Astrocyte of the spinal cord (primary cell): ENCODE data around the gene RBM12.

Experiments used
- DNase-seq: peaks from one replicate; pipeline ENCODE4 v3.0.0; 2011; ENCODE audit warnings: low read depth, low spot score
- H3K4me3 ChIP-seq: 2 replicates; pipeline ENCODE4 v1.5.1; 2011; ENCODE audit warnings: low read depth, mild to moderate bottlenecking, low read length, moderate library complexity
- CTCF ChIP-seq: IDR thresholded peaks from 2 replicates; pipeline ENCODE4 v1.5.1; 2012; ENCODE audit warnings: low read depth, mild to moderate bottlenecking, low read length, inconsistent platforms
- in situ Hi-C: cut with HindIII; loops from 2 replicates; pipeline ENCODE4 v1.10.0; 2017; ENCODE audit warnings: low sequenced_read_pairs

Gene RBM12

GRCh38 chr20:35601990-35602389 is 62.7 kb downstream of the RBM12 start:
- no peak for DNase-seq
- in situ Hi-C loops = no loop called here
- H3K4me3 ChIP-seq = no peak overlapping the region
- no peak for TF ChIP-seq CTCF

- in situ Hi-C loops = no loop called here
- peak; percentile 73 for DNase-seq
- TF ChIP-seq CTCF = peak; percentile 49
- H3K4me3 ChIP-seq = peak overlapping the region; percentile 35
These were observed 63.4 kb downstream of the RBM12 start for GRCh38 chr20:35600993-35601973.

GRCh38 chr20:35600176-35600992 is 64.3 kb downstream of the RBM12 start:
- H3K4me3 ChIP-seq = peak overlapping the region; percentile 35
- no peak for TF ChIP-seq CTCF
- in situ Hi-C loops = no loop called here
- no peak for DNase-seq

GRCh38 chr20:35599776-35600120 is 65.0 kb downstream of the RBM12 start:
- H3K4me3 ChIP-seq = no peak overlapping the region
- no peak for TF ChIP-seq CTCF
- in situ Hi-C loops = no loop called here
- DNase-seq = no peak
